Spleen (tissue), 7 donors: ENCODE measurements around the gene CAMK2G.

ENCODE experiments used
- POLR2A ChIP-seq, 3 donors: fragments of 450-650 bp; IDR thresholded peaks; one replicate each; pipeline ENCODE4 v1.5.1; 2017; ENCODE audit warnings: antibody characterized with exemption in 3 of 3, mild to moderate bottlenecking in 1 of 3
- POLR2AphosphoS5 ChIP-seq, 3 donors: sonication (generic); formaldehyde crosslinking; IDR thresholded peaks; one replicate each; pipeline ENCODE4 v1.5.1; 2017; ENCODE audit warnings: antibody characterized with exemption in 3 of 3
- TF ChIP-seq, protein P1 (sequence below), 11 experiments: fragments of 200-600 bp in 7 of 11; fragments of 450-650 bp in 4 of 11; sonication (generic) in 4 of 11; IDR thresholded peaks in 8 of 11; conservative IDR thresholded peaks in 3 of 11; 1 replicate in 7 of 11; 2 replicates in 4 of 11; pipeline versions ENCODE4 v1.4.0 to v1.8.0; 2016 to 2021; ENCODE audit warnings: antibody characterized with exemption in 11 of 11, inconsistent platforms in 4 of 11, mild to moderate bottlenecking in 1 of 11
- donor health status: DM: no; HTN: no; CAD: no; lungs with moderate emphysema.
- donor health status: DM: no; HTN: no; CAD: no.
- donor health status: DM: no; HTN: no; CAD: no.

GRCh38 chr10:73871295-73872189 lies 2.8 kb downstream of the CAMK2G start:
- TF ChIP-seq, protein P1, sequence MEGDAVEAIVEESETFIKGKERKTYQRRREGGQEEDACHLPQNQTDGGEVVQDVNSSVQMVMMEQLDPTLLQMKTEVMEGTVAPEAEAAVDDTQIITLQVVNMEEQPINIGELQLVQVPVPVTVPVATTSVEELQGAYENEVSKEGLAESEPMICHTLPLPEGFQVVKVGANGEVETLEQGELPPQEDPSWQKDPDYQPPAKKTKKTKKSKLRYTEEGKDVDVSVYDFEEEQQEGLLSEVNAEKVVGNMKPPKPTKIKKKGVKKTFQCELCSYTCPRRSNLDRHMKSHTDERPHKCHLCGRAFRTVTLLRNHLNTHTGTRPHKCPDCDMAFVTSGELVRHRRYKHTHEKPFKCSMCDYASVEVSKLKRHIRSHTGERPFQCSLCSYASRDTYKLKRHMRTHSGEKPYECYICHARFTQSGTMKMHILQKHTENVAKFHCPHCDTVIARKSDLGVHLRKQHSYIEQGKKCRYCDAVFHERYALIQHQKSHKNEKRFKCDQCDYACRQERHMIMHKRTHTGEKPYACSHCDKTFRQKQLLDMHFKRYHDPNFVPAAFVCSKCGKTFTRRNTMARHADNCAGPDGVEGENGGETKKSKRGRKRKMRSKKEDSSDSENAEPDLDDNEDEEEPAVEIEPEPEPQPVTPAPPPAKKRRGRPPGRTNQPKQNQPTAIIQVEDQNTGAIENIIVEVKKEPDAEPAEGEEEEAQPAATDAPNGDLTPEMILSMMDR (IDR thresholded peaks at IDR 0.05 in 8 of 11, conservative IDR thresholded peaks at IDR 0.05 in 3 of 11) = no peak
- TF ChIP-seq POLR2AphosphoS5 (IDR thresholded peaks at IDR 0.05) = no peak
- TF ChIP-seq POLR2A (IDR thresholded peaks at IDR 0.05) = no peak
